Activated T-helper 1 cell treated with anti-CD3 and anti-CD28 coated beads, Interleukin-2, amount 50 U/mL, for 16 hours (primary cell): Measurements from ENCODE around the gene TAS2R31.

Experiments
- DNase-seq, 2 donors: peaks; one replicate each; pipeline ENCODE4 v3.0.0-alpha.2; 2020; ENCODE audit warnings: low read depth in 1 of 2, low spot score in 1 of 2

TAS2R31 gene

DNA sequence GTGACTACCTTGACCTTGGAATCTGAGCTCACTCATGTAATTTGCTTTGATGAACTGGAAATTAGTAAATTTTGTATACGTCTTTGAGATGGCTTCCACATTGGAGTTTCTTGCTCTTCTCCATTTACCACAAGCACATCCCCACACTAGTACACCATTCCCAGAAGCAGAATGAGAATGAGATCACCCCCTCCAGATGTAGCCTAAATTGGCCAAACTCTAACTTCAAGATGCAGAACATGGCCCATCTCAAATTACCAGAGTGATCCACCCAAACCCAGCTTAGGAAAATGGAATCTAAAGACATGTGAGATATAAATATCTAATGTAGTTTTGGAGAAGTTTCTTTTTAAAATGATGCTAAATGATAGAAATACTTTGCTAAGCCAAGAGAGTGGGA is 23.6 kb downstream of the TAS2R31 start:
- DNase-seq, result no peak

DNA sequence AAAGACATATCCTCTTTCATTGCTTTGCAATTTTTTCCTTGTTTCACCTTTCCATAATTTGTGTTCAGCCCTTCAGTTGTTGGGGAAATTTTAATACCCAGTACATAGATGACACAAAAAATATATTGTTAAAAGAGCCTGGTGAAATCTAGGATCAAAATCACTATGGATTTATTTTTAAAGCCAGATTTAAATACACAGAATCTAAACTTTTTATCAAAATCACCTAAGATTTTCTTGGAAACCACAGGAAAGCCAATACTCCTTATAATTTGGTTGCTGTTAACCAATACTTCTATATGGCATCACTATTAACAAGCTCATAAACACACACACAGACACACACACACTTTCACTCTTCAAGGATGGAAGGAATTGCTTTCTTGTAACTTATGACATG is 33.0 kb downstream of the TAS2R31 start, which contains the start of gene TAS2R20:
TSS of gene TAS2R20 (minus strand) at position 101 of the 400 bp plus-strand sequence. CDS start 429 bp downstream, outside the sequence.
- no peak for DNase-seq

DNA sequence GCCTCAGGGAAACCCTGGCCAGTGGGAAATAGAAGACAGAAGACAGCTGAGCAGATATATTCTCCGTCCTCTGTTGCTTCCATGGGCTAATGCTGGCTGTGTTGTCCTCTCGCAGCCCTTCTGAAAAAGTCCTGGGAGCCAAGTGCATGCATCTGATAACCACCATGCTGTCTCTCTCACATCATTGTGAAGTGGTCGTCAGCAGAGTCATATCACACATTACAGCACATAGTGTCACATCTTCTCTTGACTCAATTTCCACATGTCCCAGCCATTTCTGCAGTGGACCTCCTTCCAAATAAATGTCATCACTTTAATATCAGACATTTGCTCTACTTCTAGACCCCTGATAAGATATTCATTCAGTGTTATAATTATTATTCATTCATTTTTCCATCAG is 36.9 kb downstream of the TAS2R31 start:
- no peak for DNase-seq

DNA sequence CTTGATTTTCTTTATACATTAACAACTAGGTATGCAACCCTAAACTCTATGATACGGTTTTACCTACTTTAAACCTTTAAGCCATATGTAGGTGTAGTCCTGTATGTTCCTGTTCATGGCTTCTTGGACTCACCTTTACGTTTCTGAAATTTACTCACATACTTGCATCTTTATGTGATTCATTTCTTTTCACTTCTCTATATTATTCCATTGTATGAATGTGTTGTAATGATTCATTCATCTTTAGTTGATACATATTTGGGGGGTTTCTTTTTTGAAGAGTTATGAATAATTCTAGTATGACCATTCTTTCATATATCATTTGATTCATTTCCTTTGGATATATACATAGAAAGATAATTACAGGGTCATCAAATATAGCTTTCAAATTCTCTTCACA is 42.1 kb downstream of the TAS2R31 start:
- no peak for DNase-seq

DNA sequence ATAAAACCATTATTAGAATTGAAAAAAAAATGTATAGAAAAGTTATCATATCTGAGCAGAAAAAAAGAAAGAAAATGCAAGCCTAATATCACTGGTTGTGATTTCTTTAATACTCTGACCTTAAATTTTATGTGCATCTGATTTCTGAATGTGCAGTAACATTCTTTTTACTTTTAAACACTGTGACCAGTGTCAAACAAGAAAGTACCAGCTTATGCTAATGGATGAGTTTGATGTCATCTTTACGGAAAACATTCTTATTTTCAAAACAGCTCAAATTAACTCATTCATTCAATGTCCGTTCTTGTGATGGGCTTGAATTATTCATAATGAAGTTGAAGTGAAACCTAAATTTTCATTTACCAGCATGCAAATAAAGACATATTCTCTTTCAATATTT is 44.4 kb downstream of the TAS2R31 start, which contains the start of gene TAS2R50:
TSS of gene TAS2R50 (minus strand) at position 101 of the 400 bp plus-strand sequence. CDS start at position 49, 52 bp downstream.
- no peak for DNase-seq

DNA sequence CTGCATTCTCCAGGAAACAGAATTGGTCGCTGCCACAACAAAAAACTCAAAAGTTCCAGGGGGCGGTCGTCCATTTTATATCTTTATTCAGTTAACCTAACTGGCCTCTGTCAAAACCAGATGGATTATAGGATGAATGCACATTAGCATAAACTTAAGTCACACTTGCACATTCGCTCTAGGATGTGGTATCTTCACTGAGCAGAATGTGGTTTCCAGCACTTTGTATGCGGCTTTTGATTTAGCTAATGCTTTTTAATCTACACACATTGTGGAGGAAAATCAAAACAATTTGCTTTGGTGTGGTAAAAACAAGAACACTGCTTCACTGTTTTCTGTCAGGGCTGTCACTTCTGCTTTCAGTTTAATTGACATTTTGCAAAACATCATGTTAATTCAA is 49.0 kb downstream of the TAS2R31 start:
- DNase-seq, result peak in 1 of 2 donors; percentile 11
